H1 (cell line): ENCODE data around the gene SIK3. TPM values are rescaled to one million over a fixed set of nuclear protein-coding genes. Genes with fewer than 3 reads are reported as not detected.

ENCODE experiments used
- CBX8 ChIP-seq: fragments of 300-800, 300-1000 bp; sonication (generic); IDR thresholded peaks from 2 replicates; pipeline ENCODE4 v1.7.1; 2016; ENCODE audit warnings: low read depth, low read length, borderline replicate concordance
- CHD1 ChIP-seq: IDR thresholded peaks from 2 replicates; pipeline ENCODE4 v1.6.1; 2012; ENCODE audit warnings: low read depth, low read length, improper control_type of control experiment
- CHD7 ChIP-seq: fragments of 300-600 bp; sonication (generic); IDR thresholded peaks from 2 replicates; pipeline ENCODE4 v1.7.1; 2012; ENCODE audit warnings: low read length, moderate library complexity, mild to moderate bottlenecking, inconsistent platforms; ENCODE audit not compliant: insufficient replicate concordance
- E2F6 ChIP-seq: IDR thresholded peaks from 2 replicates; pipeline ENCODE4 v1.6.1; 2012; ENCODE audit warnings: inconsistent platforms
- MAFK ChIP-seq: IDR thresholded peaks from 2 replicates; pipeline ENCODE4 v1.6.1; 2012; ENCODE audit warnings: low read depth, mild to moderate bottlenecking, improper control_type of control experiment, low read length
- polyA plus RNA-seq, 7 experiments: library from polyadenylated mRNA; depleted of rRNA in 3 of 7; stranded (reverse) in 5 of 7; unstranded in 2 of 7; fragments of >200 nt in 5 of 7; fragments of 200-250 nt in 2 of 7; gene quantifications; 1 replicate in 5 of 7; 2 replicates in 1 of 7; 4 replicates in 1 of 7; pipeline versions ENCODE4 v1.2.1 to v1.2.3, GENCODE V29; 2011 to 2013; ENCODE audit warnings: missing spikeins in 2 of 7, mixed read lengths in 2 of 7
- total RNA-seq: library from RNA; stranded (reverse); fragmentation: NEBNext Ultra II Directional; extraction: Animal tissue kit (Norgen Biotek cat#: 25700); gene quantifications from 2 replicates; pipeline ENCODE4 v1.2.1, GENCODE V29; 2021

The SIK3 gene
- total and polyA plus RNA-seq, 2 of the 8 experiments (the other 6 are each of a cell fraction or from before 2014, with no cell fraction given), result 19.9 to 32.1 TPM

- TF ChIP-seq CHD7, result no peak
- no peak for TF ChIP-seq CBX8
- no peak for TF ChIP-seq E2F6
- no peak for TF ChIP-seq CHD1
- TF ChIP-seq MAFK, result no peak
Observed at GRCh38 chr11:116969694-116970093, 128.5 kb downstream of the SIK3 start (continued).
